Suppressor macrophage treated with lipopolysaccharide for 1 hour (primary cell): ENCODE results near the gene TUBB3.
"Not testable (repeated sequence)": the region's sequence is repeated elsewhere in the genome, so short reads cannot be mapped to it uniquely, and the experiment has no call there.

Experiments used
- DNase-seq, 3 donors: peaks; one replicate each; pipeline ENCODE4 v3.0.0-alpha.2; 2020 to 2022

TUBB3 gene

DNA sequence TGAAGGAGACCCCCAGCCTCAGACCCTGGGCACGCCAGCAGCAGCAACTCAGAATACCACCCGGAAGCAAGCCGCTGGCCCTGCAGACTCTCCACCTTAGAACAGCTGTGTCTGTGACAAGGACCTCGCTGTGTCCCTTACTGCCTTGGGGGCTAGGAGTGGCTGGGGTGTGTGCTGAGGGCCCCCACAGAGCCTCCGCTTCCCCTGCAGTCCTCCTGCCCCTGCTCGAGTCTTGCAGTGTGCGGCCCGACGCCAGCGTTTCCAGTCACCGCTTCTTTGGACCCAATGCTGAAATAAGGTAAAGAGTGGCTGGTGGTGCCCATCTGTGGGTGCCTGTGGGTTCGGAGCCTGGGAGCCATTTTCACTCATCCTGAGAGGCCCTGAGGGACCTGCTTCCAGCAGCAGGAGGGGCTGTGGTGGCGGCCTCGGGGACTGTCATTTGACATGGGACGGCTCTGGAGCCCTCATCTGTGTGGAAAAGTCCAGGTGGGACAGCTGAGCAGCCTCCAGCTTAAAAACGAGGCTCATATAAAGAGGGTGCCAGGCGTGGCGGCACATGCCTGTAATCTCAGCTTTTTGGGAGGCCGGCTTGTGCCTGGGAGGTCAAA is 19.1 kb upstream of the TUBB3 start:
- DNase-seq, result no peak

DNA sequence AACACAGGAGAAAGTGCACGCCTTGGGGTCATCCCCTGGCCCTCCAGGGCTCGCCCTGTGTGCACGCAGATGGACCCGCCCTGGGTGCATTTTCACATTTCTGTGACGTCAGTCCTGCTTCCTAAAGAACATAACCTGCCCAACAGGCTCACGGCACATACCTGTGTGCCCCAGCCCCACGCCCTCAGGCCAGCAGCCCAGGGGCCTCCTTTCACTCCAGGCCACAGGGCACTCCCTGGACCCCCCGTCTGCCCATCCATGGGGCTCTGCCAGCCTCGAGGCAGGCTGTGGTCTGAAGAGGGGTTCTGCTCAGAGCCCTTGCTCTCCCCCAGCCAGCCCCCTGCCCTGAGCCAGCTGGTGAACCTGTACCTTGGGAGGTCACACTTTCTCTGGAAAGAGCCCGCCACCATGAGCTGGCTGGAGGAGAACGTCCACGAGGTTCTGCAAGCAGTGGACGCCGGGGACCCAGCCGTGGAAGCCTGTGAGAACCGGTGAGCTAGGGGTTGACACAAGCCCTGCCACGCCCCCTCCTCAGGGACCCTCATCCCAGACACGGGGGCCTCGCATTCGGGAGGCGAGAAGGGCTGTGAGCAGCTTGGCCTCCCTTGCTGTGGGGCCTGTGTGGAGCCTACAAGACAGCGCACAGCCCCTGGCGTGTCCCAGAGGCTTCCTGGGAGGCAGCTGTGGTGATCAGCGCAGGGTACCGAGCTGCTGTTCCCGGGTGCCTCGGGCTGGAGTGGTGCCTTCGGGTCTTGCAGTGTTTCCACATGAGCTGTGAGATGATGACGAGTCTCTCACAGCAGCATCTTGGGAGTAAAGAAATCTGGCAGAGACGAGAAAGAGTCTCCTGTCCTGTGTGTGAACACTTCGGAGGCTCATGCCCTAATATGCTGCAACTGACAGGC is 18.3 kb upstream of the TUBB3 start:
- no peak for DNase-seq

DNA sequence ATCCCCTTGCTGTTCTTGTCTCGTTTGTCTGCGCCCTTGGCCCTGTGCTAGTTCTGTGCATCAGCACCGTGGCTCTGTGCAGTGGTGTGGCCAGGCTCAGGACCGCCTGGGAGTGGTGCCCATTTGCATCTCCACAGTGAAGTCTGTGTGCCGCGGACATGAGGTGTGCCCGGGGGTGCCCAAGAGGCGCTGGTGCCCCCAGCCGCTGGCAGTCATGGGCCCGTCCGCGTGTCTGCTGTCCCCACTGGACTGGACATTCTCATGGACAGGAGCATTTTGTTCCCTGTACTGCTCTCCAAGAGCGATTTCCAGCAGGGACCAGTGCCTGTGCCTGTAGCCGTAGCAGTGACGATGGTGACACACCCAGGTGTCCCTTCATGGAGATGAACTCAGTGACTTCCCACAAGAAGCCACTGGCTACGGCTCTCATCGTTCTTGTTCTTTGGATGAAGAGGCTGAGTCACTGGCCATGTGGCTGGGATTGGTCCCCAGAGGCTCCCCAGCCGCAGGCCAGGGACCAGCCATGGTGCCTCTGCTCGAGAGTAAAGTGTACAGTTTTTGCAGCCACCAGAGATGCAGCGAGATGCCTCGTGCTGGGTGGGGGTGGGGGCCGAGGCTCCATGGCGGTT is 17.5 kb upstream of the TUBB3 start:
- no peak for DNase-seq

DNA sequence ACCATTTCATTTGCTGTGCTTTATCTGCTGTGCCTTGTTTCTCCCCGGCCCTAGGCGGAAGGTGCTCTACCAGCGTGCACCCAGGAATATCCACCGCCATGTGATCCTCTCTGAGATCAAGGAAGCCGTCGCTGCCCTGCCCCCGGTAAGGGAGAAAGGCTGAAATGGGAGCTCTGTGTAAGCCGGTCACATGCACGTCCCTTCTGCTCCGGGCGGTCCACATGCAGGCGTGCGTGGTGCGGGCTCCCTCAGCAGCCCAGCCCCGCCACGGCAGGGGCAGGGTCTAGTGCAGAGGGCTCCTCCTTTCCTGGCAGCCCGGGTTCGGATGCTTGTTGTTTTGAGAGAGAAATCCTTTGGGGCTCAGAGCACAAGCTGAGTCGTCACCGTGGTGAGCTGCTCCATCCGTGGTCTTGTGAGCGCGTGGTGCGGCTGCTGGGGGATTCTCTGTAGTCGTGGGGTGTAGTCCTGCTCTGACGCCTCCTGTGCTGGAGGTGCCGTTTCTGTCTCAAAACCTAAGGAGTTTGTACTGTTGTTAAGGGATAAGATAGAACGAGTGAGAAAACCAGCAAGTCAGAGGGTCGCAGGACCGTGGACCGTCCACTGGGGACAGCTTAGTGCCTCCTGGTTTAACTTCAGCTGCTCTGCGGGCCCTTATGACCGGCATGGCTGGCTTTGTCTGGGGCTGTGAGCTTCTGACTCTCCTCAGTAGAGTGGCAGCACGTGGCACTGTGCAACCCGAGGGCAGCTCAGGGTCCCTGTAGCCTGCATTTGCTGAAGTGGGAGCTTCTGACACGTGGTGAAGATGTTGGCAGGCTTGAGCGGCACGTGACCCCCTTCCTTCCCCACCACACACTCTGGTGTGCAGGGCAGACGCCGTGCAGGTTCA is 16.8 kb upstream of the TUBB3 start:
- DNase-seq, result no peak

DNA sequence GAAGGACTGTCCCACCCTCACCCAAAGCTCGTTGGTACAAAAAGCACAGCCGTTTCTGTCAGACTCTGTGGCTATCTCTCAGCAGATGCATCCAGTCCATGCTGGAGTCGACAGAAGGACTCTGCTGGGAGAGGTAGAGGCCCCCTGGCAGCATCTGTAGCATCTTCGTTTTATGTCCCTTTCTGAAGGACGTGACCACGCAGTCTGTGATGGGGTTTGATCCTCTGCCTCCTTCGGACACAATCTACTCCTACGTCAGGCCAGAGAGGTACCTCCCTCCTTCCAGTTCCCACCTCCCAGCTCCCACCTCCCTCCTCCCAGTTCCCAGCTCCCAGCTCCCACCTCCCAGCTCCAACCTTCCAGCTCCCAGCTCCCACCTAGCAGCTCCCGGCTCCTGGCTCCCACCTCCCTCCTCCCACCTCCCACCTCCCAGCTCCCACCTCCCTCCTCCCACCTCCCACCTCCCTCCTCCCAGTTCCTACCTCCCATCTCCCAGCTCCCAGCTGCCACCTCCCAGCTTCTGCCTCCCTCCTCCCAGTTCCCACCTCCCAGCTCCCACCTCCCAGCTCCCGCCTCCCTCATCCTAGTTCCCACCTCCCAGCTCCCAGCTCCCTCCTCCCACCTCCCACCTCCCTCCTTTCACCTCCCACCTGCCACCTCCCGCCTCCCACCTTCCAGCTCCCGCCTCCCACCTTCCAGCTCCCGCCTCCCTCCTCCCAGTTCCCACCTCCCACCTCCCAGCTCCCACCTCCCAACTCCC is 15.9 kb upstream of the TUBB3 start:
- DNase-seq, result no peak

DNA sequence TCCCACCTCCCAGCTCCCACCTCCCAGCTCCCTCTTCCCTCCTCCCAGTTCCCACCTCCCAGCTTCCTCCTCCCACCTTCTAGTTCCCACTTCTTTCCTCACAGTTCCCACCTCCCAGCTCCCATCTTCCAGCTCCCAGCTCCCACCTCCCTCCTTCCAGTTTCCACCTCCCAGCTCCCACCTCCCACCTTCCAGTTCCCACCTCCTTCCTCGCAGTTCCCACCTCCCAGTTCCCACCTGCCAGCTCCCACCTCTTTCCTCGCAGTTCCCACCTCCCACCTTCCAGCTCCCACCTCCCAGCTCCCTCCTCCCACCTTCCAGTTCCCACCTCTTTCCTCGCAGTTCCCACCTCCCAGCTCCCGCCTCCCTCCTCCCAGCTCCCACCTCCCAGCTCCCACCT is 14.9 kb upstream of the TUBB3 start:
- no peak for DNase-seq

DNA sequence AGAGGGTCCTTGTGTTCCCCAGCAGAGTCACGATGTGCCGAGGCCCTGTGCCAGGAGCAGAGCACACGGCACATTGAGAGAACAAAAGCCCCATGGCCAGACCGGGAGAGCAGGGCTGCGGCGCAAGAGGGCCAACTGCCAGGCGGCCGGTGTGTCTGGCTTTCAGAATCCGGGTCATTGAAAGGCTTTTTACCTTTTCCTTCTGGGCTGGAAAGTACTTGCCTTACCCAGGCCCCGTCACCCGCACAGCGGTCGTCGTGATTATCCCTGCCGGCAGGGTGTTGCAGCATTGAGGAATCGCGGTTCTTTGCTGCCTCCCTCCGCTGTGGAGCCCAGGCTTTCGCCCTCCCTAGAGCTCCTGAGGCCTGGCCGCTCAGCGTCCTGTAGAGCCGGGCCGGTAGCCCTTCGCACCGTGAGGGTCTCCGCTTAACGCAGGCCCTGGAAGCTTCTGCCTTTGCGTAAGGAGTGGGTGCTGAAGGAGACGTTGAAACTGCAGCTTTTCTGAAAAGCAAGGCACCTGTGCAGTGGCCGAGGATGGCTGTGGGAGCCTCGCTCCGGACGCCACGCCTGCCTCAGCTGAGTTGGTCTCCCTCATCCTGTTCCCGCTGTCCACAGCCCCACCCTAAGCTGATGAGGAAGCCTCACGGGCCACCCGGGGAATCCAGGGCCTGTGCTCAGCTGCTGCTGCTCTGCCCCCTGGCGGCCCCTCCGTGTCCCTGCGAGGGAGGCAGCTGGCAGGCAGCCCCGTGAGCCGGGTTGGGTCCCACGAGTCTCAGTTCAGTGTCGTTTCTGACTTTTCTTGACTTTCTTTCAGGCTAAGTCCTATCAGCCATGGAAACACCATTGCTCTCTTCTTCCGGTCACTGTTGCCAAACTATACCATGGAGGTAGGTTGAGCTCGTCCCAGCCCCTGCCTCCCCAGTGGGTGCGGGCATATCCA is 13.1 kb upstream of the TUBB3 start:
- peak; percentile 89 to 95 (median 93) for DNase-seq

DNA sequence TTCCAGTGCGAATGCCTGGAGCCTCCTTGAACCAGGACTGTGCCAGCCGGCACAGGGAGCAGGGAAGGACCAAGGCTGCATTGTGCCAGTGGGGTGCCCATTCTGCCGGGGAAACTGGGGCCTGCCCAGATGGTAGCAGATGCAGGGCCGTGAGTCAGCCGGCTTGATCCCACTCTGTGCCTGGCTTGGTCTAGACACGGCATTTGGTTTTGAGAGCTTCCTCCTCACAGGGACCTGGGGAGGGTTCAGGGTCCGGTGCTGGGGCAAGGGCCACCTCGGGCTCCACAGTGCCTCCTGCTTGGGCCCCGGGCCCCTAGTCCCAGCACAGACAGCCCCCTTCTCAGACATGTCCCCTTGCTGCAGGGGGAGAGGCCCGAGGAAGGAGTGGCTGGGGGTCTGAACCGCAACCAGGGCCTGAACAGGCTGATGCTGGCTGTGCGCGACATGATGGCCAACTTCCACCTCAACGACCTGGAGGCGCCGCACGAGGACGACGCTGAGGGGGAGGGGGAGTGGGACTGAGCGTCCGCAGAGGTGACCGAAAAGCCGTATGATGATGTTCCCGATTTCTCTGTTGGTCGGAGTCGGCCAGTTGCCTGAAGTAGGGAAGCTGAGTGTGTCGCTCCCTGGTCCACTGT is 12.3 kb upstream of the TUBB3 start:
- no peak for DNase-seq

DNA sequence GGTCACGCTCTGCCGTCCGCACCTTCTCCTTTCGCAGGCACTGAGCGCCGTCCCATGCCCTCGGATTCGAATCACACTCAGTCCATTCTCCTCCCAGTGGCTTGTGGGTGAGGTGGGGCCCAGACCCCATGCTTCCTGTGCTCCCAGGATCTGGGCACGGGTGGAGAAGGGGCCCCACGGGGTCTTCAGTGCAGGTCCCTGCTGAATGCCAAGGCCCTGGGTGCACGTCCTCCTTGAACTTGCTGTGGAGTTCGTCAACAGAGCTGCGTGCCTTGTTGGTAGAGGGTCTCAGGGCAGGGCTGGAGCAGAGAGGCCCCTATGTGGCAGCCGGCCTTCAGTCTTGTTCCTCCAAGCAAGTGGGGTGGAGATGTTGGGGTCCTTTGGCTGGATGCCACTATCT is 11.8 kb upstream of the TUBB3 start:
- DNase-seq, result no peak

DNA sequence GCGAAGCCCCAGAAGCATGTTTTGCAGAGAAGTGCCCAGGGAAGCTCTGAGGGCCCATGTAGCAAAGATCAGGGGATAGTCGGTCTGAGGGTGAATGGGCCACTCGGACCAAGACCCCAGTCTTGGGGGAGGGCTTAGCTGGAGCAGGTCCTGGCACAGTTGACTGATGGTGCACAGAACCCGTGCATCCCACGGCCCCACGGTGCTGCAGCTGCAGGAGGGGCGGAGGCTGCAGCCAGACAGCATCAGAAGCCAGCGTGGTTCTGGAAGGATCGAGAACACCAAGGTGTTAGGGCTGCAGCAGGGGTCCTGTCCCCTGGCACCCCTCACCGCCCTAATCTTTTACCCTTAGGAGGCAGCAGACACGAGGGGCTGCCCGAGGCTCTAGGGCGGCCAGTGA is 11.0 kb upstream of the TUBB3 start:
- no peak for DNase-seq

DNA sequence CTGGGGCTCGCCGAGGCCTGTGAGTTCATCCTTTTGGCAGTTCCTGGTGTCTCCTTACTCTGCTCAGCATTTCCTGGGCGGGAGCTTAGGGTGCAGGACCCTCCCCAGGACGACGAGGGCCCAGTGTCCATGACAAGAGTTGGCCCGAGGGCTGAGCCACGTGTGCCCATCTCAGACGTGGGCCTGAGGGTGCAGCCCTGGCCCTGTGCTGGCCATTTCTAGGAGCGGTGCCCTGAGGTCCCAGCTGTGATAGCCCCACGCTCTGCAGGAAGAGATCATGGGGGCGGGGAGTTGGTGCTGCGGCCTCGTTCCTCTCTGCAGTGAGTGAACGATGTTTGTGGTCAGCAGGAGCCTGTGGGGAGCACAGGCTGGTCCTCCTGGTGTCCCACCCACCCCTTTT is 10.5 kb upstream of the TUBB3 start:
- DNase-seq, result no peak

DNA sequence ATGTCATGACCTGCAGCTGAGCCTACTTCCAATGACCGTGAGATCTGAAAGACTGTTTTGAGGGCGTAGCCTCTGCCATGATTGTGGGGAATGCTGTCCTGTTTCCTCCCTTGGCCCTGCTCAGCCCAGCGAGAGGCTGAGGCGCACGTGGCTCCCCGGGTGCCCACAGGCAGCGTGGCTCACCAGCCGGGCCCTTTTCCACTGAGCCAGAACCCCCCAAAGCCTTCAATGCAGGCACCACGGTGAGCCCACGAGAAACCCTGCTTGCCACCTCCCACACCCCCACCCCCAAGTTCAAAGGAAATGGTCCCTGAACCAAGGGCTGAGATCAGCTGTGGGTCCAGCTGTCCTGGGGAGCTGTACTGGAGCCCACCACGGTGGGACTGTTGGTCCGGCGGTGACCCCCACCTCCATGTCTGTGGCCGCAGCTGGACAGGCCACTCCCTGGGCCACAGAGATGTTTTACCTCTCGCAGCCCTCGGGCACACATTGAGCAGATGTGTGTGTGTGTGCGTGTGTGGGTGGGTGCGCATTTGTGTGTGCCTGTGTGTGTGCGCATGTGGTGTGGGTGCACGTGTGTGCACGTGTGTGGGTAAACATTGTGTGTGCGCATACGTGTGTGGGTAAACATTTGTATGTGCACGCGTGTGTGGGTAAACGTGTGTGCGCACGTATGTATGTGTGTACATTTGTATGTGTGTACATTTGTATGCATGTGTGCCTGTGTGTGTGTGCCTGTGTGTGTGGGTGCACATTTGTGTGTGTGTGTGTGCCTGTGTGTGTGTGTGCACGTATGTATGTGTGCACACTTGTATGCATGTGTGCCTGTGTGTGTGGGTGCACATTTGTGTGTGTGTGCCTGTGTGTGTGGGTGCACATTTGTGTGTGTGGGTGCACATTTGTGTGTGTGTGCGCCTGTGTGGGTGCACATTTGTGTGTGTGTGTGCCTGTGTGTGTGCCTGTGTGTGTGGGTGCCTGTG is 9.4 kb upstream of the TUBB3 start:
- DNase-seq, result no peak

DNA sequence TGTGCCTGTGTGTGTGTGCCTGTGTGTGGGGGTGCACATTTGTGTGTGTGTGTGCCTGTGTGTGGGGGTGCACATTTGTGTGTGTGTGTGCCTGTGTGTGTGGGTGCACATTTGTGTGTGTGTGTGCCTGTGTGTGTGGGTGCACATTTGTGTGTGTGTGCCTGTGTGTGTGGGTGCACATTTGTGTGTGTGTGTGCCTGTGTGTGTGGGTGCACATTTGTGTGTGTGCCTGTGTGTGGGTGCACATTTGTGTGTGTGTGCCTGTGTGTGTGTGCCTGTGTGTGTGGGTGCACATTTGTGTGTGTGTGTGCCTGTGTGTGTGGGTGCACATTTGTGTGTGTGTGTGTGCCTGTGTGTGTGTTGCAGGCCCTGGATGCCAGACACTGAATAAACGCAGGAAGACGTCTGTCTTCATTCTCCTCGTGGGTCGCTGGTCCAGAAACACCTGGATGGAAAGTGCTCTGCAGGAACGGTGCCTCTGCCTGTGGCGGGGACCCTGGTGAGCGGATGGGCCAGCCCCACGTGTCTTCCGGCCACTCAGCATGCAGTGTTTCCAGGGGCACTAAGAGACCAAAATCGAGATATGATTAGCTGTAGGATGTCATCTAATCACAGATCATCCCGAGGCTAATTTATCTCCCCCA is 8.4 kb upstream of the TUBB3 start:
- not testable (repeated sequence) for DNase-seq

DNA sequence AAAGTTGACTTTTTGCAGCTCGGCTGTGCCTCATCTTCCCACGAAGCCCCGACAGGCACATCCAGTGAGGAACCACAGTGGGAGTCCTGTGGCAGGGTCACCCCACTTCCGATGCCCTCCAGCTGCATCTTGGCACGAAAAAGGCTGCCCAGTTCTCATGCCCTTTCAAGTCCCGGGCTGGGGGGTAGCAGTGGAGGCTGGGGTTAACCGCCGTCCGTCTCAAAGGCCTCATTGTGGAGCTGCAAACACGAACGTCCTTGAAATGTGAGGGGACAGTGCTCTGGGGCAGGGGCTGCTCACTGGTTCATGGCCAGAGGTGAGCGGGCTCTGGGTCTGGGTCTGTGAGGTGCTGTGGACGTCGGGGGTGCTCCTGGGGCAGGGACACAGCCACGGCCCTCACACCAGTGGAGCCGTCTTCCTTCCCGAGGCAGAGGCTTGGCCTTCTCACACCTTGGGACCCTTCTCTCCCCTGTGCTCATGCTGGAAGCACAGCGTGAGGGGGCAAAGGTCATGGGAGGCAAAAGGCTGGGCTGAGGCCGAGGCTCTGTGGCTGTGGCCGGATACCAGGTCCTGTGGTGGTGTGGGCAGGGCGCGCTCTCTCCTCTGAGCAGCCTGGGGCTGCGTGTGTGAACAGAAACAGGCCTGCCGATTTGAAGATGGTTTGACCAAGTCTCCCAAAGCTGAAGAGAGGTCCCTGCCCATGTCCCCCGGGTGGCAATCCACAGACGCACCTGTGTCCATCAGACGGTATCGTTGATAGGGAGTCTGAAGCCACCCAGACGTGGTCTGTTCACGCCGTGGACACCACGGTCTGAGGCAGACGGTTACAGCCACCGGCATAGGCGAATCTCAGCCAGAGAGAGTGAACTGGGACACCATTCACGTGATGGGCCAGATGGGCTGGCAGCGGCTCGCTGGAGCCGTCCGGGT is 7.6 kb upstream of the TUBB3 start:
- DNase-seq, result no peak

DNA sequence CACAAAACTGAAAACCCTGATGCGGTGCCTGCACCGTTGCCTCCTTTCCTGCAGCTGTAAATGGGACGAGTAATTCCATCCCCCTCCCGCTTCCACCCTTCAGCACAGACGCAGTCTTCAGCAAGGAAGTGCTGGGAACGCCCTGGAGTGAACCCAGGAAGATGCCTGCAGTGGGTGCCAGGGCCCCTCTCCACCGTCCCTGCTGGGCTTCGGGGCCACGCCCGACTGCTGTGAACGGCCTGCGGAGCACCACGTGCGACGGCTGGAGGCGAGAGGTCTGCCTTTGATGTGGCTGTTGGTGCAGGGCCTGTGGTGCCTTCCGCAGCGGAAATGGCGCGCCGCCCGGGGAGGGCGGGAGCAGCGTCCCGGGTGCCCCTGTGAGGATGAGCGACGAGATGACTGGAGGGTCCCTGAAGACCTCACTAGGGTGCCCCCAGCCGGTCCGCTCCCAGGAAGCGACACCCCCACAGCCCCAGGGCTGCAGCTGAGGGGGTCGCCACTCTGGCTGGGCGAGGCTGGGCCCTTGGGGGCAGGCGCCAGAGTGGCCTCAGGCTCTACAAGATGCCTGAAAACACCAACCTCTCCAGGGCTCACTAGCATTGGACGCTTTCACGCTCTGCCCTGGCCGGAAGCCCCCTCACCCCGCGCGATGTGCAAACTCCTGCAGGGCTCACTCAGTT is 5.2 kb upstream of the TUBB3 start:
- DNase-seq, result peak; percentile 51 to 81 (median 67)

DNA sequence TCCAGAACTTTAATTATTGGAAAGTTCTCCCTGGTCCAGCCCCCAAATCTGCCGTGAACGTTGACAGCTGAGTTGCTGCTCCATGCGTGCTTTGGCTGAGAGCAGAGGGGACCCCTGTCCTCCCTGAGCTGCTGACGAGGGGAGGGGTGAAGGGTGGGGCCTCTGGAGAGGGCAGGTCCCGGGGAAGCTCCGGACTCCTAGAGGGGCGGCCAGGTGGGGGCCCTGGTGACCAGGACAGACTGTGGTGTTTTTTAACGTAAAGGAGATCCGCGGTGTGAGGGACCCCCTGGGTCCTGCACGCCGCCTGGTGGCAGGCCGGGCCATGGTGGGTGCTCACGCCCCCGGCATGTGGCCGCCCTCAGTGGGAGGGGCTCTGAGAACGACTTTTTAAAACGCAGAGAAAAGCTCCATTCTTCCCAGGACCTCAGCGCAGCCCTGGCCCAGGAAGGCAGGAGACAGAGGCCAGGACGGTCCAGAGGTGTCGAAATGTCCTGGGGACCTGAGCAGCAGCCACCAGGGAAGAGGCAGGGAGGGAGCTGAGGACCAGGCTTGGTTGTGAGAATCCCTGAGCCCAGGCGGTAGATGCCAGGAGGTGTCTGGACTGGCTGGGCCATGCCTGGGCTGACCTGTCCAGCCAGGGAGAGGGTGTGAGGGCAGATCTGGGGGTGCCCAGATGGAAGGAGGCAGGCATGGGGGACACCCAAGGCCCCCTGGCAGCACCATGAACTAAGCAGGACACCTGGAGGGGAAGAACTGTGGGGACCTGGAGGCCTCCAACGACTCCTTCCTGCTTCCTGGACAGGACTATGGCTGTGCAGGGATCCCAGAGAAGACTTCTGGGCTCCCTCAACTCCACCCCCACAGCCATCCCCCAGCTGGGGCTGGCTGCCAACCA is 4.4 kb upstream of the TUBB3 start, which contains the start of gene MC1R:
TSS of gene MC1R (plus strand) at position 410 of the 895 bp plus-strand sequence. CDS start at position 807, 397 bp downstream.
- peak; percentile 19 to 50 (median 20) for DNase-seq
